ENCODE results near the gene HSPA2. TPM values are rescaled to one million over a fixed set of nuclear protein-coding genes. Genes with fewer than 3 reads are reported as not detected.
"Not testable (repeated sequence)": the region's sequence is repeated elsewhere in the genome, so short reads cannot be mapped to it uniquely, and the experiment has no call there.

Gene HSPA2
- total RNA-seq, 1 donor from 2014 or later, result 4.7 TPM

GRCh38 chr14:64558216-64558615, 17.7 kb downstream of the HSPA2 start:
- not testable (repeated sequence) for DNase-seq (ENCODE audit: low read depth)

- no peak for DNase-seq (ENCODE audit: low read depth)
Measured at GRCh38 chr14:64561631-64562030, 21.1 kb downstream of the HSPA2 start.

GRCh38 chr14:64562436-64562835, 21.9 kb downstream of the HSPA2 start:
- no peak for DNase-seq (ENCODE audit: low read depth)

GRCh38 chr14:64563696-64564095, 23.2 kb downstream of the HSPA2 start:
- DNase-seq (ENCODE audit: low read depth), result peak; percentile 61

GRCh38 chr14:64566651-64567122, 26.1 kb downstream of the HSPA2 start:
- DNase-seq (ENCODE audit: low read depth), result no peak

- peak; percentile 85 for DNase-seq (ENCODE audit: low read depth)
Measured at GRCh38 chr14:64569138-64569631, 28.6 kb downstream of the HSPA2 start.

- not testable (repeated sequence) for DNase-seq (ENCODE audit: low read depth)
Measured at GRCh38 chr14:64569646-64570045, 29.1 kb downstream of the HSPA2 start.

- DNase-seq (ENCODE audit: low read depth), result no peak
Measured at GRCh38 chr14:64572386-64573104, 32.0 kb downstream of the HSPA2 start.

GRCh38 chr14:64573109-64573508, 32.6 kb downstream of the HSPA2 start:
- DNase-seq (ENCODE audit: low read depth), result peak; percentile 17

- DNase-seq (ENCODE audit: low read depth), result no peak
Measured at GRCh38 chr14:64574371-64575107, 34.0 kb downstream of the HSPA2 start.

- DNase-seq (ENCODE audit: low read depth), result no peak
Measured at GRCh38 chr14:64577211-64577610, 36.7 kb downstream of the HSPA2 start.

- DNase-seq (ENCODE audit: low read depth), result no peak
Measured at GRCh38 chr14:64580467-64580866, 39.9 kb downstream of the HSPA2 start.

- no peak for DNase-seq (ENCODE audit: low read depth)
Measured at GRCh38 chr14:64581363-64581762, 40.8 kb downstream of the HSPA2 start.

- DNase-seq (ENCODE audit: low read depth), result no peak
Measured at GRCh38 chr14:64581817-64582216, 41.3 kb downstream of the HSPA2 start.

GRCh38 chr14:64584190-64584589, 43.6 kb downstream of the HSPA2 start:
- DNase-seq (ENCODE audit: low read depth), result peak; percentile 36

- no peak for DNase-seq (ENCODE audit: low read depth)
Measured at GRCh38 chr14:64591809-64592208, 51.3 kb downstream of the HSPA2 start.

Other genes with a start within 250 kb of the HSPA2 start
- gene ESR2, start 246.4 kb upstream of the HSPA2 start, total RNA-seq, result 0.16 and 0.43 TPM in 2 replicates
- 37.3 and 49.0 TPM in 2 replicates for gene MTHFD1, start 152.4 kb upstream of the HSPA2 start, total RNA-seq
- 0.05 and 0.08 TPM in 2 replicates for gene AKAP5, start 75.2 kb upstream of the HSPA2 start, total RNA-seq
- 4.5 and 5.5 TPM in 2 replicates for gene ZBTB25, start 36.9 kb upstream of the HSPA2 start, total RNA-seq
- gene ZBTB1, start 36.0 kb upstream of the HSPA2 start, total RNA-seq, result 44.0 and 44.1 TPM in 2 replicates
- 0.35 TPM in 1 of 2 replicates, not detected in the other for gene PPP1R36, start 9.2 kb downstream of the HSPA2 start, total RNA-seq
- gene PLEKHG3, start 163.7 kb downstream of the HSPA2 start, total RNA-seq, result 4.4 and 5.2 TPM in 2 replicates